IPS-11a (cell line): Measurements from ENCODE around the gene STX18.
"Not testable (repeated sequence)": the region's sequence is repeated elsewhere in the genome, so short reads cannot be mapped to it uniquely, and the experiment has no call there.

Experiments
- H3K4me3 ChIP-seq: one replicate; pipeline ENCODE4 v1.5.1; 2013; ENCODE audit warnings: low read depth, low read length, control low read depth

The STX18 gene

GRCh38 chr4:4422117-4422516 is 119.7 kb downstream of the STX18 start:
- H3K4me3 ChIP-seq, result not testable (repeated sequence)

- H3K4me3 ChIP-seq, result no peak overlapping the region
Observed at GRCh38 chr4:4421356-4421755, 120.5 kb downstream of the STX18 start.

GRCh38 chr4:4420421-4420820 is 121.4 kb downstream of the STX18 start:
- no peak overlapping the region for H3K4me3 ChIP-seq

- no peak overlapping the region for H3K4me3 ChIP-seq
Observed at GRCh38 chr4:4419896-4420295, 122.0 kb downstream of the STX18 start.

GRCh38 chr4:4418676-4419390 is 123.0 kb downstream of the STX18 start:
- H3K4me3 ChIP-seq, result no peak overlapping the region

- H3K4me3 ChIP-seq, result no peak overlapping the region
Observed at GRCh38 chr4:4417886-4418285, 124.0 kb downstream of the STX18 start.

- H3K4me3 ChIP-seq, result no peak overlapping the region
Observed at GRCh38 chr4:4416981-4417380, 124.9 kb downstream of the STX18 start.

- H3K4me3 ChIP-seq, result no peak overlapping the region
Observed at GRCh38 chr4:4415806-4416805, 125.7 kb downstream of the STX18 start.

- no peak overlapping the region for H3K4me3 ChIP-seq
Observed at GRCh38 chr4:4415107-4415805, 126.6 kb downstream of the STX18 start.

- H3K4me3 ChIP-seq, result no peak overlapping the region
Observed at GRCh38 chr4:4413806-4414205, 128.0 kb downstream of the STX18 start.

- H3K4me3 ChIP-seq, result no peak overlapping the region
Observed at GRCh38 chr4:4413373-4413725, 128.5 kb downstream of the STX18 start.

GRCh38 chr4:4412641-4413372 is 129.0 kb downstream of the STX18 start:
- H3K4me3 ChIP-seq, result no peak overlapping the region

GRCh38 chr4:4411906-4412305 is 129.9 kb downstream of the STX18 start:
- H3K4me3 ChIP-seq, result no peak overlapping the region

GRCh38 chr4:4410271-4410670 is 131.6 kb downstream of the STX18 start:
- no peak overlapping the region for H3K4me3 ChIP-seq

GRCh38 chr4:4409416-4410115 is 132.3 kb downstream of the STX18 start:
- H3K4me3 ChIP-seq, result no peak overlapping the region

GRCh38 chr4:4408576-4409335 is 133.1 kb downstream of the STX18 start:
- H3K4me3 ChIP-seq, result no peak overlapping the region

GRCh38 chr4:4408132-4408523 is 133.7 kb downstream of the STX18 start:
- H3K4me3 ChIP-seq, result no peak overlapping the region

- H3K4me3 ChIP-seq, result no peak overlapping the region
Observed at GRCh38 chr4:4407299-4408131, 134.3 kb downstream of the STX18 start.
